Thyroid gland (tissue), 4 donors: ENCODE results near the gene EYS.

Source experiments
- POLR2A ChIP-seq, 2 donors: fragments of 450-650 bp; IDR thresholded peaks; one replicate each; pipeline ENCODE4 v1.6.1; 2017; ENCODE audit warnings: antibody characterized with exemption in 2 of 2, mild to moderate bottlenecking in 2 of 2, moderate library complexity in 1 of 2
- TF ChIP-seq, protein P1 (sequence below), 6 experiments: fragments of 200-600 bp in 3 of 6; fragments of 450-650 bp in 3 of 6; sonication (generic) in 3 of 6; IDR thresholded peaks; one replicate each; pipeline ENCODE4 v1.5.1; 2016 to 2019; ENCODE audit warnings: antibody characterized with exemption in 6 of 6, mild to moderate bottlenecking in 2 of 6, inconsistent platforms in 1 of 6, moderate library complexity in 1 of 6

GRCh38 chr6:65052626-65053025 is 654.4 kb downstream of the EYS start:
- TF ChIP-seq, protein P1, sequence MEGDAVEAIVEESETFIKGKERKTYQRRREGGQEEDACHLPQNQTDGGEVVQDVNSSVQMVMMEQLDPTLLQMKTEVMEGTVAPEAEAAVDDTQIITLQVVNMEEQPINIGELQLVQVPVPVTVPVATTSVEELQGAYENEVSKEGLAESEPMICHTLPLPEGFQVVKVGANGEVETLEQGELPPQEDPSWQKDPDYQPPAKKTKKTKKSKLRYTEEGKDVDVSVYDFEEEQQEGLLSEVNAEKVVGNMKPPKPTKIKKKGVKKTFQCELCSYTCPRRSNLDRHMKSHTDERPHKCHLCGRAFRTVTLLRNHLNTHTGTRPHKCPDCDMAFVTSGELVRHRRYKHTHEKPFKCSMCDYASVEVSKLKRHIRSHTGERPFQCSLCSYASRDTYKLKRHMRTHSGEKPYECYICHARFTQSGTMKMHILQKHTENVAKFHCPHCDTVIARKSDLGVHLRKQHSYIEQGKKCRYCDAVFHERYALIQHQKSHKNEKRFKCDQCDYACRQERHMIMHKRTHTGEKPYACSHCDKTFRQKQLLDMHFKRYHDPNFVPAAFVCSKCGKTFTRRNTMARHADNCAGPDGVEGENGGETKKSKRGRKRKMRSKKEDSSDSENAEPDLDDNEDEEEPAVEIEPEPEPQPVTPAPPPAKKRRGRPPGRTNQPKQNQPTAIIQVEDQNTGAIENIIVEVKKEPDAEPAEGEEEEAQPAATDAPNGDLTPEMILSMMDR (IDR thresholded peaks at IDR 0.05) = no peak
- no peak for TF ChIP-seq POLR2A (IDR thresholded peaks at IDR 0.05)
